GM23248 (cell line): ENCODE measurements around the gene STAB2.

Source experiments
- EZH2 ChIP-seq: fragments of 200-600 bp; sonication (generic); IDR thresholded peaks from 2 replicates; pipeline ENCODE4 v1.6.1; 2018; ENCODE audit warnings: antibody characterized with exemption, mild to moderate bottlenecking; ENCODE audit not compliant: insufficient read depth, poor library complexity, severe bottlenecking
- EZH2phosphoT487 ChIP-seq: fragments of 200-600 bp; sonication (generic); IDR thresholded peaks from 2 replicates; pipeline ENCODE4 v1.6.1; 2018; ENCODE audit warnings: antibody characterized with exemption, moderate library complexity, mild to moderate bottlenecking, low read depth; ENCODE audit not compliant: insufficient read depth

DNA sequence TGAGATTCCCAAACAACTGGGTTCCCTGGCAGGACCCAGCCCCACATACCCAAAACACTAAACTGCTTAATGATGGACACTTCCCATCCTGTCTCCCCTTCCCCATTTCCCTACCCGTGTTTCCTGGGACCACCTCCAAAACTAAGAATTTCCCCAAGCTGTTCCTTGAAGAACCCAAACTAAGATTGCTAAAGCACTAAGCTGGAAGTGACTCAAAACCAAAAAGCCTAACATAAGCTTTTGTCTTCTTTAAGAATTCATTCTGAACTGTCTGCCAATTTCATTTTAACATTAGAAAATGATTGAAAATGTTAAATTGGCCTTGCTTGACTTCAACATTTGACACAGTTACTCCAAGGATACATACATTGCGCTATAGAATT, 29.5 kb upstream of the STAB2 start:
- no peak for TF ChIP-seq EZH2
- TF ChIP-seq EZH2phosphoT487 = no peak
